Measurements from ENCODE around the gene SKI.

The SKI gene

DNA sequence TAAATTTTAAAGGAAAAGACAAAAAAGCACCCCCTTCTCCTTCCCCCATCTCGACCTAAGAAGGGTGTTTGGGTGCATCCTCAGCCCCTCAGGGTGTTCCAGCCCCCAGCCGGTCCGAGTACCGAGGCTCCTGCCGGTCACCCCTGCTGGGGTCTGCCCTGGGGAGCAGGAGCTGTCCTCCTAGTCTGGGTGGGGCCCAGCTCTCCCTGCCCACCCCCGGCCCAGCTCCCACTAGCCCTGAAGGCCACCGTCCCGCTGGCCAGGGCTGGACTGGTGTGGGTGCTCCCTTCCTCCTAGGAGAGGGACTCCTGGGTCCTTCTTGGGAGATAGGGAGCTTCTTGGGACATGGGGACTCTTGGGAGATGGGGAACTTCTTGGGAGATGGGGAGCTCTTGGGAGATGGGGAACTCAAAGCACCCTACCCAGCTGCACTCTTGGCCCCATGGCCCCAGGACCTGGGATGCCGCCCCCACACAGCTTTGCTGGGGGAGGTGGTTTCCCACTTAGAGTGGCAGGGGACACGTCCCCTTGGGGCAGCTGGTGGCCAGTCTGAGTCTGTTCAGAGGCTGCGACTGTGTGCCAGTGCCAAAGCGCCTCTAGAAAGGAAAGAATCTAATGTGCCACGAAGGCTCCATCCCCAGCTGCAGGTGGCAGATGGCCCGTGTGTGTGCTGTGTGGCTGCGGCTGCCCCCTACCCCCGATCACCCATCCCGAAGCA, 118.7 kb downstream of the SKI start:
- no peaks in the 10 kb centered on the region for H3K9me2 ChIP-seq (ENCODE audit: low read depth, low read length)
- TF ChIP-seq CTCF (IDR thresholded peaks at IDR 0.05; ENCODE audit: low read length) (no peak), EZH2 (IDR thresholded peaks at IDR 0.05; ENCODE audit: borderline replicate concordance, low read length) (no peak)
- H3K4me1 ChIP-seq (ENCODE audit: insufficient read depth, low read length, severe bottlenecking): no peaks in the 10 kb centered on the region
- H3K4me2 ChIP-seq (ENCODE audit: low read length): no peak overlapping the region
- no peak overlapping the region for H2AFZ ChIP-seq (ENCODE audit: low read length)
- no peak overlapping the region for H3K9ac ChIP-seq (ENCODE audit: low read length)
- H3F3A ChIP-seq (ENCODE audit: insufficient read depth, low read length): no peaks in the 10 kb centered on the region
- H3K36me3 ChIP-seq (ENCODE audit: insufficient read depth, low read length): no peaks in the 10 kb centered on the region
- H3K4me3 ChIP-seq (ENCODE audit: low read depth, low read length, poor library complexity, severe bottlenecking): no peak overlapping the region
- H4K20me1 ChIP-seq (ENCODE audit: insufficient read depth, low read length): no peaks in the 10 kb centered on the region
- H3K79me2 ChIP-seq (ENCODE audit: insufficient read depth, low read length): no peaks in the 10 kb centered on the region
- H3K9me3 ChIP-seq (ENCODE audit: low read length): no peaks in the 10 kb centered on the region
- H3K27me3 ChIP-seq (ENCODE audit: insufficient read depth, low read length): no peaks in the 10 kb centered on the region
- no peak overlapping the region for H3K27ac ChIP-seq (ENCODE audit: low read depth, low read length, poor library complexity, severe bottlenecking)

DNA sequence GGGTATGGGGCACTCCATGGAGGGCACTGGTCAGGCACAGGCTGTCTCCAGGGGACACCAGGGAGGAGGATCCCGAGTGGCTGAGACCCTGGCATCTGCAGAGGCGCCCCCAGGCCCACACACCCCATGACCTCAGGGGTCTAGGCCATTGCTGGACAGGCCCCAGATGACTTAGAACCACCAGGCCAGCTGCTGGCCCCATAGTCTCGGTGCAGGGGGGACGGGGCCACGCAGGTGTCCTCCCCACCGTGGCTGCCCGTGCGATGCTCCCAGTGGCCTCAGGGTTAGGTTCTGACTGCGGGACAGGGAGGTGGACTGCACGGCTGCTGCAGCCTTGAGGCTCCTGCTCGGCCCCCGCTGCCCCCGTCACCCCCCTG, 119.3 kb downstream of the SKI start:
- Histone ChIP-seq H3K4me1 (ENCODE audit: insufficient read depth, low read length, severe bottlenecking) (no peaks in the 10 kb centered on the region), H4K20me1 (ENCODE audit: insufficient read depth, low read length) (no peaks in the 10 kb centered on the region), H3K9ac (ENCODE audit: low read length) (no peak overlapping the region), H3F3A (ENCODE audit: insufficient read depth, low read length) (no peaks in the 10 kb centered on the region), H3K27me3 (ENCODE audit: insufficient read depth, low read length) (no peaks in the 10 kb centered on the region), H3K79me2 (ENCODE audit: insufficient read depth, low read length) (no peaks in the 10 kb centered on the region), H3K9me3 (ENCODE audit: low read length) (no peaks in the 10 kb centered on the region), H2AFZ (ENCODE audit: low read length) (no peak overlapping the region), H3K9me2 (ENCODE audit: low read depth, low read length) (no peaks in the 10 kb centered on the region), H3K4me2 (ENCODE audit: low read length) (no peak overlapping the region), H3K27ac (ENCODE audit: low read depth, low read length, poor library complexity, severe bottlenecking) (no peak overlapping the region), H3K4me3 (ENCODE audit: low read depth, low read length, poor library complexity, severe bottlenecking) (no peak overlapping the region), H3K36me3 (ENCODE audit: insufficient read depth, low read length) (no peaks in the 10 kb centered on the region)
- no peak for TF ChIP-seq CTCF (IDR thresholded peaks at IDR 0.05; ENCODE audit: low read length)
- TF ChIP-seq EZH2 (IDR thresholded peaks at IDR 0.05; ENCODE audit: borderline replicate concordance, low read length): no peak

DNA sequence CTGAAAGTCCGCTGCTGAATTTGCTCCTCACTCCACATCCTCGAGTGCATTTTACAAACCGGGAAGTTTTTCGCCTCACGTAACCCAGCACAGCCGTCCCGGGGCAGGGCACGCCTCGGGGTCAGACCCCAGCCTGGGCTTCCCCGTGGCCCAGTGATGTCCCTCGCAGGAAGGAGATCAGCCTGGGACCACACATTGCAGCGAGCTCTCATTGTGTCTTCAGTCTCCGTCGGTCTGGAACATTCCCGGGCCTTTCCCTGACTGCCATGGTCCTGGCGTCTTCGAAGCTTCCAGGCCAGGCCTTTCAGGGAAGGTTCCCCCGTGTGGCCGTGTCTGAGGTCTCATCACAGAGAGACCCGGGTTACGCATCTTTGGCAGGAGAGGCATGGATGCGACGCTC, 119.8 kb downstream of the SKI start:
- H4K20me1 ChIP-seq (ENCODE audit: insufficient read depth, low read length): no peaks in the 10 kb centered on the region
- no peaks in the 10 kb centered on the region for H3K4me1 ChIP-seq (ENCODE audit: insufficient read depth, low read length, severe bottlenecking)
- H3K9me3 ChIP-seq (ENCODE audit: low read length): no peaks in the 10 kb centered on the region
- no peaks in the 10 kb centered on the region for H3F3A ChIP-seq (ENCODE audit: insufficient read depth, low read length)
- H3K4me2 ChIP-seq (ENCODE audit: low read length): no peak overlapping the region
- no peaks in the 10 kb centered on the region for H3K36me3 ChIP-seq (ENCODE audit: insufficient read depth, low read length)
- no peaks in the 10 kb centered on the region for H3K79me2 ChIP-seq (ENCODE audit: insufficient read depth, low read length)
- H3K4me3 ChIP-seq (ENCODE audit: low read depth, low read length, poor library complexity, severe bottlenecking): no peak overlapping the region
- H2AFZ ChIP-seq (ENCODE audit: low read length): no peak overlapping the region
- no peak overlapping the region for H3K9ac ChIP-seq (ENCODE audit: low read length)
- no peaks in the 10 kb centered on the region for H3K9me2 ChIP-seq (ENCODE audit: low read depth, low read length)
- TF ChIP-seq CTCF (IDR thresholded peaks at IDR 0.05; ENCODE audit: low read length): no peak
- TF ChIP-seq EZH2 (IDR thresholded peaks at IDR 0.05; ENCODE audit: borderline replicate concordance, low read length): no peak
- no peak overlapping the region for H3K27ac ChIP-seq (ENCODE audit: low read depth, low read length, poor library complexity, severe bottlenecking)
- H3K27me3 ChIP-seq (ENCODE audit: insufficient read depth, low read length): no peaks in the 10 kb centered on the region

Data from OCI-LY1 (cell line).